NT2/D1 (cell line): ENCODE data around the gene USH2A.

Experiments
- SUZ12 ChIP-seq: IDR thresholded peaks from 2 replicates; pipeline ENCODE4 v1.6.1; 2011; ENCODE audit not compliant: insufficient read length, insufficient read depth; ENCODE audit errors: extremely low read depth
- YY1 ChIP-seq: IDR thresholded peaks from 2 replicates; pipeline ENCODE4 v1.6.1; 2011; ENCODE audit not compliant: insufficient read length, insufficient read depth
- ZNF274 ChIP-seq: IDR thresholded peaks from 2 replicates; pipeline ENCODE4 v1.6.1; 2011; ENCODE audit warnings: mild to moderate bottlenecking, low read depth, low read length

DNA sequence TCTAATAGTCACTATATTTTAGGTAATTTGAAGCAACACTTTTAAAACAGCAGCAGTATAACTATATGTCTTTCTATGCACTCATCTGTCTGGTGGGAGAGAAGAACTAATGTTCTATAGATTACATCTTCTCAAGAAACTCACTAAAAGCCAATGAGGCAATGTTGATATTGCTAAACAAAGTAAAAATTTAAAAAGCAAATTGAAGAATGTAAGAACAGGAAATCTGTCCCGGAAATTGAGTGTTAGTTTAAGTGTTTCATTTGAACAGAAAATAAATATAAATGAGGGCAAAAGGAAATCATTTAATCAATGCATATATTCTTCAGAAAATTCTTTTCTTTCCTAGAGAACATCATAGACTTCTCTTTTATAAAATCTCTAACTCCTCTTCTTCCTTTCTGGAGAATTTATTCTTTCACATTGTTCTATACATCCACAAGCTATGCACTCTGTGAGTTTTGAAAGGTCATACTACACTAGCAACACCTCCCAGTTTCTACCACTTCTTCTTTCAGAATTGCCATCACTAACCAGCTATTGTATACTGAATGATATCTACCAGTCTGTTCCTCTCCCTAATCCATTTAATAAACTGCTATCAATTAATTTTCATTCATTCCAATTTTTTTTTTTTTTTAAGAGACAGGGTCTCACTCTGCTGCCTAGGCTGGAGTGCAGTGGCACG is 153.0 kb downstream of the USH2A start:
- no peak for TF ChIP-seq SUZ12
- TF ChIP-seq YY1 = no peak
- no peak for TF ChIP-seq ZNF274
